GM12874 (cell line): Measurements from ENCODE around the gene NPAS3.

Source experiments
- TF ChIP-seq, protein P1 (sequence below): IDR thresholded peaks from 2 replicates; pipeline ENCODE4 v1.5.1; 2011; ENCODE audit warnings: low read depth, mild to moderate bottlenecking, control low read depth, low read length, moderate library complexity; ENCODE audit not compliant: insufficient read depth

The NPAS3 gene

DNA sequence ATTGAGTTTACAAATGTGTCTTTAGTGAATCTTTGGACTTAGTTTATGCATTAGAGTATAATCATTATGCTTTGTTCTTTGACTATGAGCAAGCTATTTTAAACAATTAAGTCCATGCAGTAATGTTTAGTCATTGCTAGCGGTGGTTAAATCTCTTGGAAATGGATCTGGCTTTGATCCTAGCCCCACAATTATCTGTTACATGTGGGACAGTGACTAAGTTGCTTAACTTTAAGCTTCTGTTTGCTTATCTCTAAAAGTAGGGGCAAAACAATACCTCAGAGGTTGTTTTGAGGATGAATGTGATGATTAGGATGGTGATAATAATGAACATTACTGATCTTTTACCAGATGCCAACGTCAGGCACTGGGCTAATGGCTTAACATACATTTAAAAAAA, 124.2 kb downstream of the NPAS3 start:
- TF ChIP-seq, protein P1, sequence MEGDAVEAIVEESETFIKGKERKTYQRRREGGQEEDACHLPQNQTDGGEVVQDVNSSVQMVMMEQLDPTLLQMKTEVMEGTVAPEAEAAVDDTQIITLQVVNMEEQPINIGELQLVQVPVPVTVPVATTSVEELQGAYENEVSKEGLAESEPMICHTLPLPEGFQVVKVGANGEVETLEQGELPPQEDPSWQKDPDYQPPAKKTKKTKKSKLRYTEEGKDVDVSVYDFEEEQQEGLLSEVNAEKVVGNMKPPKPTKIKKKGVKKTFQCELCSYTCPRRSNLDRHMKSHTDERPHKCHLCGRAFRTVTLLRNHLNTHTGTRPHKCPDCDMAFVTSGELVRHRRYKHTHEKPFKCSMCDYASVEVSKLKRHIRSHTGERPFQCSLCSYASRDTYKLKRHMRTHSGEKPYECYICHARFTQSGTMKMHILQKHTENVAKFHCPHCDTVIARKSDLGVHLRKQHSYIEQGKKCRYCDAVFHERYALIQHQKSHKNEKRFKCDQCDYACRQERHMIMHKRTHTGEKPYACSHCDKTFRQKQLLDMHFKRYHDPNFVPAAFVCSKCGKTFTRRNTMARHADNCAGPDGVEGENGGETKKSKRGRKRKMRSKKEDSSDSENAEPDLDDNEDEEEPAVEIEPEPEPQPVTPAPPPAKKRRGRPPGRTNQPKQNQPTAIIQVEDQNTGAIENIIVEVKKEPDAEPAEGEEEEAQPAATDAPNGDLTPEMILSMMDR, result no peak

DNA sequence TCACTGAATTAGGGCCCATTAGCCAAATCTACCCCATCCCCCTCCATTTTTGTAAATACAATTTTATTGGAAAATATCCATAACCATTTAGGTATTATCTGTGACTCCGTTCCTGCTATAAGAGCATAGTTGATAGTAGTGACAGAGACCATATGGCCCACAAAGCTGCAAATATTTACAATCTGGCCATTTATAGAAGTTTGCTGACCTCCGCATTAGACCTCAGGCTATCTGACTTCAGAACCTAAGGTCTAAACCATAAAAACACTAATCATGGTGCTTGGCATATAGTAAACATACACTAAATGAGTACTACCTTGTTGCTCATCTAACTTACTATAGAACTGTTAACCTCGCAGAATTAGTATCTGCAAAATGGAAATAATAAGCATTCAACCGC, 124.8 kb downstream of the NPAS3 start:
- TF ChIP-seq, protein P1, result no peak

DNA sequence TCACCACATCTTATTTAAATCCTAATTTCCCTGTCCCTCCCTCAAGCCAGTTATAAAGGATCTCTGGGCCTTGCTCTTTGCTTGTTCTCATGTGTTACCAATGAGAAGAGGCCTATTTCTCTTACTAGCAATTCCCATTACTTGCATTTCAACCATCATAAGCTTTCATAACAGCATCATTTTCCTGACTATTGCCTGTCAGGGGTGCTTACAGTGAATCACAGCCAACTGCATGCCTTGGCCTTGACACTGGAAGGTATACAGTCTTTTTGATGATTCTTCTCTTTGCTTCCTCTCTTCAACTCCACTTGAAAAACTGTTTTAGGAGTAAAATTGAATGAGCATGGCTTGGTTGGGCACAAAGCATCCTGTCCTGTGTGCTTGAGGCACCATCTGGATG, 127.0 kb downstream of the NPAS3 start:
- TF ChIP-seq, protein P1, result no peak

DNA sequence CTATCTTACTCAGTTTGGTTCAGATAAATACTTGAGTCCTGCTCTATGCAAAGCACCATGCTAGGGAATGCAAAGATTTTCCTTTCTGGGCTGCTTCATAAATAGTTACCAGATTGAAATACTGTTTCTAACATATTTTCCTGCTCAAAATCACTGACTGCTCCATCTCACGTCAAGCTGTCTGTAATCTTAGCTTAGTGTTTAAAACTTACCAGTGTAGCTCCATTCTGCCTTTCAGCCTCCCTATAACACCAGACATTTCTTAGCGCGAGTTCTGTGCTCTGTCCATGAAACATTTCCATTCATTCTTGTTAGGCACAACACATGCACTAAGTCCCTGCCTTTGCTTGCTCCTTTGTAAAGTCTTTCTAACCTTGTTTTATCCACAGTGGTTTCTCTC, 129.4 kb downstream of the NPAS3 start:
- TF ChIP-seq, protein P1, result no peak

DNA sequence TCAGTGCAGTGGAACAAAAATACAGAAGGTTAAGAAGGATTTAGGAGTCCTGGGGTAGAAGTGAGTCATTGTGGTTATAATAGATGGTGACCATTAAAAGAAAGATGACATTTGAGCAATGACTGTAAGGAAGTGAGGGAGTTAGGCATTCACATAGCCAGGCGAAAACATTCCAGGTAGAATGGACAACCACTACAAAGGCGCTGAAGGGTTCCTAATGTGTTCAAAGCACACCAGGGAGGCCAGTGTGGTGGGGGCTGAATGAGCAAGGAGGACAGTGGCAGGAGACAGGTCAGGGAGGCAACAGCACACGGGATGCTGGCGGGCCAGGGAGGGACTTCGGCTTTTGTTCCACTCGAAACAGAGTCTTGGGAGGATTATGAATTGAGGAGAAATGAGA, 129.9 kb downstream of the NPAS3 start:
- TF ChIP-seq, protein P1, result no peak

DNA sequence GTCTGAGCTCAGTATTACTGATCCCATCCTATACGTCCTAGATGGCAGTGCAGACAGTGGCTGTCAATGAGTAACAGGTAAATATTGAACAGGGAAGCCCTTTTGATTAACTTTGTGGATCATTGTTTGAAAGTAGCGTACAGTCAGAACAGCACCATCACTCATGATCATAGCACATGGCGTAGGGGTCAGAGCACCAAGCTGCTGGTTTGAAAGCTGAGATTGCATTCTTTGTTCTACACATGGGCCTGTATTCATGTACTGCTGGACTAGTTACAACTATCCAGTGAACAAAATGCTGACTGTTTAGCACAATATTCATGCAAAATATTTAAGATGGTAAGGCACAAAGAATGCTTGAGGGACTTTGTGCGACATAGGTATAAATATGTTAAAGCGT, 131.8 kb downstream of the NPAS3 start:
- TF ChIP-seq, protein P1, result no peak

DNA sequence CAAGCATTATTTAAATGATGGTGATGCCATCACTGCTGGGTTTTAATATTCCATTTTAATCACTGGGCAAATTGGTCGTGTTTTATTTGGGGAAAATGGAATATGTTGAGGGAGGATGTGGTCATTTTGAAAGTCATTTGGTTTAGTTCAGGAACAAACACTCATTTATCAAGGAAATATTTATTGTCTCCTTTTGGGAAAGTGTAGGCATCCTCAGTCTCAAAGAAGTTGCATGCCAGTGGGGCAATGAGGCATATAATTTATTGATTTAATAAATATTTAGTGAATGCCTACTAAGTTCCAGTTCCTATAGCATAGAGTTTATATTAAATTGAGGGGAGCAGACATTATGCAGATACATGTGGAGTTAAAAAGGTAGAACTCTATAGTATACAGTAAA, 134.3 kb downstream of the NPAS3 start:
- TF ChIP-seq, protein P1, result no peak

DNA sequence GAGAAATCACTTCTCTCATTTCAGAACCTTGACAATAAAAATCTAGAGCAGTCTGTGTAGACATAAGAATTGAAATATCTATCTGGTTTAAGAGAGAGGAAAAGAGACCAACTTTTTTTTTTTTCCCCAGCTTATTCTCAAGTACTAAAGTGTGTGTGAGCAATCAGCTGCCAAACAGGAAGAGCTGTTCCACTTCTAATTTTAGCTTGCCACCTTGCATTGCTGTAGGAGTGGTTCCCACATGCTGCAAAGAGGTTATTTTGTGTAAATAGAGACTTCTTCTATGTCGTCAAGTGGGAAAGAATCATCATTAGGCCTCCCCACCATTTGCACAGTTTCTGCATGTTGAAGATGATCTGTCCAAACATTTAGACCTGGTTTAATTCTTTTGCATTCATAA, 142.6 kb downstream of the NPAS3 start:
- TF ChIP-seq, protein P1, result no peak
